HG03097 (cell line): Measurements from ENCODE around the gene LCN1.

Experiments used
- ATAC-seq: cut with Tn5 transposase; IDR thresholded peaks from one replicate; pipeline ENCODE4 v1.9.1; 2021; ENCODE audit not compliant: unreplicated experiment, low FRiP score

Gene LCN1

DNA sequence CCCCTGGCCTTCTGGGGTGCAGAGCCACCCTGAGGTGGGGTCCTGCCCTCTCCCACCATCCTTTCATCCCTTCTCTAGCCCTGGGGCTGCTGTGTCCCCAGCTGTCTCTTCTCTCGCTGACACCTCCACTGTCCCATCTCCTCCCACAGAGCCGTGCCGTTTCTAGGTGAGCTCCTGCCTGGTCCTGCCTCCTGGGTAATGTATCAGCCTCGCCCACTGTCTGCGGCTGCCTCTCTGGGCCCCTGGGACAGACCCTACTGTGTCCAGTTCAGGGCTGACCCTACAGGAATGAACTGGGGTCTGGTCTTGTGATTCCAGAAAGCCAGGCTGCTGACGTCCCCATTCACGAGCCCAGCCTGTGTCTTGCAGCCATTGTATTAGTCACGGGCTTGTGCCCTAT lies 44.4 kb downstream of the LCN1 start:
- ATAC-seq, result no peak

DNA sequence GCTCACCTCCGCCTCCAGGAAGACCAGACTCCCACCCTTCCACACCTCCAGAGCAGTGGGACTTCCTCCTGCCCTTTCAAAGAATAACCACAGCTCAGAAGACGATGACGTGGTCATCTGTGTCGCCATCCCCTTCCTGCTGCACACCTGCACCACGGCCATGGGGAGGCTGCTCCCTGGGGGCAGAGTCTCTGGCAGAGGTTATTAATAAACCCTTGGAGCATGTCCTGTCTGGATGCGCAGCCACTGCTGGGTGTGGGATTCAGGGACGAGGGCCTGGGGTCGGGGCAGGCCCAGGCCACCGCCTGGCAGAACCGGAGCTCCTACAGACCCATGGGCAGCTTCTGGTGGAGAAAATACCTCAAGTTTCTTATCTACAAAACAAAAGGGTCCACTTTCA lies 45.3 kb downstream of the LCN1 start:
- ATAC-seq, result no peak

DNA sequence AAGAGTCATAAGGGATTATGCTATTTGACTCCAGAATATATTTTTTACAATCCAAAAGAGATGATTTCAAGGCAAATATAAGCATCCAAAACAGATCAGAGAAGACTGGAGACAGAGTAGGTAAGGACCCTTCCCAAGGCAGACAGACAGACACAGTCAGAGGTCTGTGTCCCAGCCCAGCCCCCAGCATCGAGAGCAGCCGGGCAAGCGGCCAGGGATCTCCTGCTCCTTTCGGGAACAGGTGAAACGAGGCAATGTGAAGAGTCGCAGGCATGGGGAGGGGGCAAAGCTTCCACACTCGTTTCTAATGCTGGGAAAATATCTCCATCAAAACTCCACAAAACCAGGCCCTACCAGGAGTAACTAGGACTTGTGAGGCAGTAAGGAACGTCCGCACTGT lies 46.1 kb downstream of the LCN1 start:
- ATAC-seq, result no peak

DNA sequence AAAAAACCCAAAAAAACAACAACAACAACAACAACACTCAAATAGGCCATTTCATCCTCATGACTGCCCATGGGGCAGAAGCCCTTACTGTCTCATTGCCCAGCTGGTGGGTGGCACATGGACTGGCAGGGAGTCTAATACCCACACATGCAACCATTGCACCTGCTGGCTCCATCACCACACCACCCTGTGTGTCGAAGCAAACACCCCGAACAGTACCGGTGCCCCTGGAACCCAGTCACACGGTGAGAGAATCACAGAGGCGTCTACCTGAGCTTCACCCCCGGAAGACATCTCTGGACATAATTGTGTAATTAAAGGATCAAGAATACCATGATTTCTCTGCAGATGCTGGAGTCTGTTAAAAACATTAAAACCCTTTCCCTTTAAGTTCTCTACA lies 46.8 kb downstream of the LCN1 start:
- ATAC-seq, result no peak

DNA sequence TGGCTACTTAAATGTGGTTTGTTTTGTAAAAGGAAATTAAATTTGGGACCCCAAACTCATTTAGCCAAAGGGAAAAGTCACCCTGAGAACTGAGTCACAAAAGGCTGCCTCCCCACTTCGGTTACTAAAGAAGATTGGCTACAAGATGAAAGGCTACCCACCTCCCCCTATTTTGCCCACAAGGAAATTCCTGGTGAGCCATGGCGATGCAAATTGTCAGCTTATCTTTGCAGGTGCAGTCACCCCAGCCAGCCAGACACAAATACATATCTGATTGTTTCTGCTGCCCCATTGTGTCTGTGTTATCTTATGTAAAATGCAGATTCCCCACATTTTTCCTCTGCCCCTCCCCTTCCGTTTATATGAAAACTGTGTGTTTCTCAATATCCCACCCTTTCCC lies 49.2 kb downstream of the LCN1 start:
- no peak for ATAC-seq

DNA sequence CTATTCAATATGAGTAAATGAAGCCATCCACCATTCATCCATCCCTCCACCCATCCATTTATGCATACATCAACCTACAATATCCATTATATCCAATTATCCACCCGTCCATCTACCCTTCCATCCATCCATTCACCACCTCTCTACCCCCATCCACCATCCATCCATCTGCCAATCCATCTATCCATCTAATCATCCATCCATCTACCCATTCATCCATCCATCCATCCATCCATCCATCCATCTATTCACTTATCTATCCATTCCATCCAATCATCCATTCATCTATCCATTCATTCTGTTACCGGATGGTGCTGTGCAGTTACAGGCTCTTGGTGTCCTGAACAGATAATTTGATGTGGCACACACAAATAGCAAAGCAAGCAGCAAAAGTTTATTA lies 51.0 kb downstream of the LCN1 start:
- no peak for ATAC-seq

DNA sequence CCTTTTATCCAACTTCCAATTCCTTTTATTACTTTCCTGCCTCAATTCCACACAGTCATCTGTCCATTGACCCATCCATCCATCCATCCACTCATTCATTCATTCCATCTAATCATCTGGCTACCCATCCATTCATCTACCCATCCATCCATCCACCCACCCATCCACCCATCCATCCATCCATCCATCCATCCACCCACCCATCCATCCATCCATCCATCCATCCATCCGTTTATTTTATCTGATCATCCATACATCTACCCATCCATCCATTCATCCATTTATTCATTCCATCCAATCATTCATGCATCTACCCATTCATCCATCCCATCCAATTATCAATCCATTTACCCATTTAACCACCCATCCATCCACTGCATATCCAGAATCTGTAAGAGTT lies 51.9 kb downstream of the LCN1 start:
- ATAC-seq, result no peak

DNA sequence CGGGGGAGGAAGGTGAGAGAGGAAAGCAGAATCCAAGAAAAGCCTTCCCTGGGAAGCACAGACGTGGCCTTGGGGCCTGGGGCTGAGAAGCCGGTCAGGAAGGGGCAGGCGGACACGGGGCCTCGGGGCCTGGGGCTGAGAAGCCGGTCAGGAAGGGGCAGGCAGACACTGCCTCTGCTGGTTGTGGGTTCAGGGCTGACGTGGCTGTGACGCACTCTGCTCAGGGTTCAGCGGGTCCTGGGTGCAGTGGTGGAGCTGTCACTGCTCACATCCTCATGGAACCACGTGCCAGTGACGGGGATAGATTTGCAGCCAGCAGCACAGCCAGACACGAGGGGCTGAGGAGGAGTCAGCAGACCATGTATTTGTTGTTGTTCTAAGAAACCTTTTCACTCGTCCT lies 53.1 kb downstream of the LCN1 start:
- no peak for ATAC-seq

DNA sequence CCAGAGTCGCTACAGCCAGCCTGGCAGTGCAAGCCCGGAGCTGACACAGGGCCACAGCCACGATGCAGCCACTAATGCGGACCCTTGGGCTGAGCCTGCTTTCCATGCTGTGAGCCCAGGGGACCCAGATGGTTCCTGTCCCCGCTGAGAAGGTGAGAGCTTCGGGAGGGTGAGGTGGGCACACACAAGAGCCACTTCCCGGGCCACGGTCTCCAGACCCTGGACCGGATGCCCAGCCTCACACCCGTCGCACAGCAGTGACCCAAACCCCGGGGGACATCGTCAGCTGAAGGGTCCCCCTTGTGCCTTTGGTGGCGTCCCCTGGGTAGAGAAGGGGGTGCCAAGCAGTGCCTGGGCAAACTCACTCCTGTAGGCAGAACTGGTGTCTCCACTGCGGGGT lies 53.7 kb downstream of the LCN1 start:
- no peak for ATAC-seq
